Epithelial cell of prostate (primary cell): ENCODE results near the gene GOLGA3.
"Not testable (repeated sequence)": the region's sequence is repeated elsewhere in the genome, so short reads cannot be mapped to it uniquely, and the experiment has no call there.

ENCODE experiments used
- DNase-seq: peaks from one replicate; pipeline ENCODE4 v3.0.0-alpha.2; 2011; ENCODE audit warnings: low read depth, low spot score
- H3K27ac ChIP-seq: fragments of 450-650 bp; 2 replicates; pipeline ENCODE4 v1.5.1; 2017; ENCODE audit warnings: mild to moderate bottlenecking

Gene GOLGA3

DNA sequence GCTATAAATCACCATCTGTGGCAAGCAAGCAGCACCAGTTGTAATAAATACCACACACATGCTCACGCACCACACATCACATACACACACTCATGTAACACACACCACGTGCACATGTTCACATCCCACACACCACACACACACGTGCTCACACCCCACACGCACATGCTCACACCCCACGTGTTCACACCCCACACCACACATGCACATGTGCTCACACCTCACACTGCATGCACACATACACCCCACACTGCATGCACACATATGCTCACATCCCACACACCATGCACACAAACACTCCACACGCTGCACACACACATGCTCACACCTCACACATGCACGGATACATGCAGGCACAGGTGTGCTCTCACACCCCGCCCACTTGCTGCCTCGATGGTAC, 44.1 kb downstream of the GOLGA3 start:
- no peak overlapping the region for H3K27ac ChIP-seq
- DNase-seq = no peak

- no peak for DNase-seq
- H3K27ac ChIP-seq = no peak overlapping the region
Measured at GRCh38 chr12:132783917-132784531, 44.6 kb downstream of the GOLGA3 start.

- DNase-seq = no peak
- H3K27ac ChIP-seq = no peak overlapping the region
Measured at GRCh38 chr12:132781938-132782337, 46.7 kb downstream of the GOLGA3 start.

- no peak for DNase-seq
Measured at GRCh38 chr12:132779781-132780353, 48.8 kb downstream of the GOLGA3 start.

GRCh38 chr12:132777614-132778013, 51.1 kb downstream of the GOLGA3 start:
- no peak overlapping the region for H3K27ac ChIP-seq
- DNase-seq = no peak

More at GRCh38 chr12:132779781-132780353, 48.8 kb downstream of the GOLGA3 start:
- no peak overlapping the region for H3K27ac ChIP-seq

DNA sequence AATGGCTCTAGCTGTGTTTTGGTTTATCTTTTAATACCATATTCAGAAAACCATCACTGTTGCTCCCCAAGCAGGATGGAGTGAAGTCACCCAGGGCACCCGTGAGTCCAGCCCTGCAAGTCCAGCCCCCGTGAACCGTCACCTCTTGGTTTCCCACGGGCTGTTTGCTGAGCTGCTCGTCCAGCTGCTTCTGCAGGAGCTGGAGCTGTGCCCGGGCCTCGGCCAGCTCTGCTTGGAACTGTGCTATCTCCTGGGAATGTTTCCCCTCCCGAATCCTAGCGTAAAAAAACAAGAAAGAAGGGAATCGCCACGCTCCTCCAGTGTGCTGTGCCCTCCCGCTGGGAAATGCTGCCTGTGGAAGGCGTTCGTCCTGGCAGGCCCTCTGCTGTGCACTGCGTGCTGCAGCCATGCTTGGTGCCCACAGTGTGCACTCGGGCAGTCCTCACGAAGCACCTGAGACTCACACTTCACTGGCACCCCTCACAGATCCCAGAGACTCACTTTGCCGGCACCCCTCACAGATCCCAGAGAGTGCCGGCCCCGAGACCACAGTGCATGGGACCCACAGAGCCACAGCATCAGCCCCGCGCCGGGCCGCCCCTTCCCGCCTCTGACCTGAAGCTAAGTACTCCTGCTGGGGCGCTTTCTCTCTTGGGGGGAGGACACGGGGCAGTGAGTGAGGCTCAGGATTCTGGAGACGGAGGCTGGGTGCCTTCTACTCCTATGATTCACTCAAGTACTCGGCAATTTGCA, 51.7 kb downstream of the GOLGA3 start:
- DNase-seq = no peak
- no peak overlapping the region for H3K27ac ChIP-seq

GRCh38 chr12:132776230-132776625, 52.4 kb downstream of the GOLGA3 start:
- DNase-seq, H3K27ac ChIP-seq: not testable (repeated sequence)

DNA sequence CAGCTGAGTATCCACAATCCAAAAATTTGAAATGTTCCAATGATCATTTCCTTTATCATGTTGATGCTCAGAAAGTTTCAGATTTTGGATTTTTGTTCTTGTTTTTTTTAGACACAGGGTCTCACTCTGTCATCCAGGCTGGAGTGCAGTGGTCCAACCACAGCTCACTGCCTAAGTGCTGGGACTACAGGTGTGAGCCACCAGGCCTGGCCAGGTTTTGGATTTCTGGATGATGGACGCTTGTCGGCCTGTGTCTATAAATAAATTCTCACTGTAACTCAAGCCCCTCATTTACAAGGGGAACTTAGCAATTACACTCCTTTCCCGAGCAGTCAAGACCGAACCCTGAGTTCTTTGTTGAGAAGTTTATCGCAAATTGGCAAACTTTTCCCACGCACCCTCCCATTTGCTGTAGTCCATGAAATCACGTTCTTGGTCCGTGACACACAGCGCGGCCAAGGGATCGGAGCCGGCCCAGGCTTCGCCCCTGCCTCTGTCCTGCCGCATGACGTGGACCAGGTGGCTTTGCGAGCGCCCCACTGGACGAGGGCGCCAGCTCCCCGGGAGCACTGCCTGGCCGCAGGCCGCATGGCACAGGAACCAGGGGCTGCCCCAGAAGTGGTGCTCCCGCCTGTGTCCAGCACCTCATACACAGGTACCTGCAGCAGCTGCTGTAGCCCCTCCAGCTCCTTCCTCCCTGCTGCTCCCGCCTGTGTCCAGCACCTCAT, 53.0 kb downstream of the GOLGA3 start:
- DNase-seq = no peak
- no peak overlapping the region for H3K27ac ChIP-seq

DNA sequence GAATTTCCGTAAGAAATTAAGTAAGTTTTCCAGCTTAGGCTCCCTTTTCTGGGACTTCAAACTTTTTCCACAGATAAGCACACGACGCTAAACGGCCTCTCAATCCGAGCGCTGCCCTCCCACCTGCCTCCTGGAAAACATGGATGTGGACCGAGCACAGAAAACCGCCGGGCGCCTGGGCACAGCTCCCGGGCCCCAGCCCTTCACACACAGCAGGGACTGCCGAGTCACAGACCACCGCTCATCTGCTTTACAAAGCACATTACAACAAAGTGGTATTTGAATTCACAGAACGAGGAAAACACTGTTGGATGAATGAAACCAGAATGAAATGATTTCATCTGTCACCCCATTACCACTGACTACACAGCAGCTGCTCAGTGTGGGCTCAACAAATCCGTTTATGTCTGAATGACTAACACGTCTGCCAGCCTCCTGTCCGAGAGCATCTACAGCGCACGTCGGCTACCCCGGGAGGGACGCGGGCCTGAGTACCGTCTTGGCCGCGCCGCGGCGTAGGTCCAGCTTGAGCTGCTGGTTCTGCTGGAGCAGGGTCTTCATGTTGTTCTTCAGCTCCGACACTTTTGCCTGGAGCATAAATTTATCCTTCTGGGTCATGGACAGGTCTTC, 53.9 kb downstream of the GOLGA3 start:
- H3K27ac ChIP-seq = no peak overlapping the region
- DNase-seq = no peak

DNA sequence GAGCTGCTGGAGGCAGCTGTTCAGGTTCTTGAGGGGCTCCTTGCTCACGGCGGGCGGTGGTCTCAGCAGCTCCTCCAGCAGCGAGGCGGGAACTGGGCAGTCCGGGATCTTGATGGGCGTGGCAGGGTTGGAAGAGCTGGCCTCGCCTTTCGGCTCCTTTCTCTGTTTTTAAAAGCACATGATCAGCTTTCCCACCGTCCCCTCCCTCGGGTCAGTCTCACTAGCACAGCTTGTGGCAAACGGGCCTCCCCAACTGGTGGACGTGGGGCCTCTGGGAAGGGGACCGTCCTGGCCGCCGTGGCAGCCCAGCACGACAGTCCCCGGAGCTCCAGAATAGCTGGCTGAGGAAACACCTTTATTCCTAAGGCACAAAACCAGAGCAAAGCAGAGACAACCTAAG, 54.5 kb downstream of the GOLGA3 start:
- no peak for DNase-seq
- H3K27ac ChIP-seq = no peak overlapping the region

- no peak for DNase-seq
- H3K27ac ChIP-seq = no peak overlapping the region
Measured at GRCh38 chr12:132773077-132773955, 55.4 kb downstream of the GOLGA3 start.

GRCh38 chr12:132772606-132773005, 56.1 kb downstream of the GOLGA3 start:
- DNase-seq = no peak
- H3K27ac ChIP-seq = no peak overlapping the region

DNA sequence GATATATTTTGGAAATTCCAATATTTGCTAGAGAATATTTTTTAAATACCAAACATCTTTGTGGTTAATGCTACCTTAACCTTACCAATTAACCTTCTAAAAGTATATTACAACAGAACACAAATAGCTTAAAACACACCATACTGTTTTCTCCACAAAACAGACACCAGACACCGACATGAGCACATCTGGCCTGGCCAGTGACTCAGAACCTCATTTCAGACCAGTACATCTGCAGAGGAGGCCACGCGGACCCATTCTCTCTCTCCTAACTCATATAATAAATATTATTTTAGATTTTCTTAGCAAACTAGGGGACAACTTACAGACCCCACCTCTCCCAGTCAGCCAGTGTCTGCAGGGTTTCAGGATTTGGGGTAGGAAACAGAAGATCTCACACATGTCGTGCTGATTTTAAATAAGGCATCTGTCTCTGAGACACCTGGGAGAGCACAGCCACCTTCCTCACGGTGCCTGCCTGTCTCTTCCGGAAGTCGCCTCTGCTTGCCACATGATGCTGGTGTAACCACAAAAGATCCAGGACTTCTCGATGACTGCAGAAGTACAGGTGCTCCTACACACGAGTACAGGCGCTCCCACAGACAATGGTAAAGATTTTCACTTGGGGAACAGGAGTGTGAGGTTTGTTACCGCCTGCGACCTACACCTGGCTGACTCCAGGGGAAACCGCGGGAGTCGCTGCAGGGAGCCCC, 57.4 kb downstream of the GOLGA3 start:
- H3K27ac ChIP-seq = no peak overlapping the region
- no peak for DNase-seq

GRCh38 chr12:132766380-132767085, 62.1 kb downstream of the GOLGA3 start:
- H3K27ac ChIP-seq = no peak overlapping the region

DNA sequence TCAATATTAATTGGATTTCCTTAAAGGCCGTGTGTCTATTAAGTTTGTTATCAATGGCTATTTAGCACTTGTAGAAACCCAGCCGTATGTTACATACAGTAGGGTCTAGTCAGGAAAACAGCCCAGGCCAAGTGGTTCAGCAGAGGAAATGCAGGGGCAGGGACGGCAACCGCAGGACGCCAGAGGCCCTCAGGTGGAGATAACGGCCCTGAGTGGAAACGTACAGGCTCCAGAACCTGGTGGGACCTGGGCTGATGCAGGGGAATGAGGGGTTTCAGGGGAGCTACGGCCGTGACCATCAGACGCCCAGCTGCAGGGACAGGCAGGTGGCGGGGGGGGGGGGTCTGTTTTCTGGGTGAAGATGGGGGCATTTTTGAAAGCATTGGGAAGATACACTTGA, 63.3 kb downstream of the GOLGA3 start:
- H3K27ac ChIP-seq = no peak overlapping the region
- DNase-seq = no peak

More at GRCh38 chr12:132766380-132767085, 62.1 kb downstream of the GOLGA3 start:
- DNase-seq = no peak

DNA sequence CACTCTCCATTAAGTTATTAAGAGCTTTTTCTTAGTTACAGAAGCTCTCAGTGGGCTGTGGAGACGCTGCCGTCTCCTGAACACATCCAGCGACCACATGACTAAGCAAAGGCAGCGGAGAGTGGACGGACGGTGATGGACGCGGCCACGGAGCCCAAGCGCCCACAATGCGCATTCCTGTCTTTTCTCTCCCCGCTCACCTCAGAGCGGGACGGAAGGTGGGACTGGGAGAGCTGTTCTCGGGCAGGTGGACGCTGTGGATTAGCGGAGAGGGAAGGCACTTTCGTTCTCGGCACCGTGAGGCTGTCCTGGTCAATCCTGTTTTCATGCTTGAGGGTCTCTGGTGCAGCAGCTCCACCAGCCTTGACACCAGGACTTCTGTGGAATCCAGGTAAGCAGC, 64.4 kb downstream of the GOLGA3 start:
- H3K27ac ChIP-seq = no peak overlapping the region
- no peak for DNase-seq

GRCh38 chr12:132761921-132762583, 66.6 kb downstream of the GOLGA3 start:
- peak; percentile 60 for DNase-seq
- H3K27ac ChIP-seq = peak overlapping the region; percentile 99
